IMR-90 (cell line): ENCODE measurements around the gene ASTN2. TPM values are rescaled to one million over a fixed set of nuclear protein-coding genes. Genes with fewer than 3 reads are reported as not detected.

Source experiments
- ATAC-seq: fragments of 200-7000 bp; cut with Tn5 transposase; 2 replicates; pipeline ENCODE4 v1.9.1; 2020; ENCODE audit warnings: low read depth, mild to moderate bottlenecking, moderate library complexity
- BruUV-seq: library from RNA; stranded (reverse); fragments of 400-500 nt; replicated peaks from 2 replicates; lab custom pipeline; 2021; lab: Mats Ljungman, UMichigan
- CTCF ChIA-PET: fragments of 300-600 bp; formaldehyde crosslinking; extraction: SDS; loops from one replicate; lab custom pipeline; 2021; ENCODE audit warnings: antibody characterized with exemption; lab: Yijun Ruan, JAX
- POLR2A ChIA-PET: fragments of 300-600 bp; sonication (Branson Sonifier 250); formaldehyde crosslinking; loops from one replicate; lab custom pipeline; 2022; ENCODE audit warnings: antibody characterized with exemption; ENCODE audit not compliant: unreplicated experiment; lab: Charles Lee
- DNase-seq: peaks from one replicate; pipeline ENCODE4 v3.0.0; 2013
- H2AFZ ChIP-seq: replicated peaks from 2 replicates; pipeline ENCODE3; 2013; ENCODE audit warnings: low read length, mild to moderate bottlenecking; ENCODE audit not compliant: poor library complexity
- H2AK5ac ChIP-seq: 2 replicates; pipeline ENCODE4 v1.6.1; 2013; ENCODE audit warnings: low read depth, low read length, inconsistent platforms
- H2AK9ac ChIP-seq: replicated peaks from 2 replicates; pipeline ENCODE3; 2013; ENCODE audit warnings: mild to moderate bottlenecking, low read depth, low read length, moderate library complexity; ENCODE audit not compliant: poor library complexity
- H2BK120ac ChIP-seq: 2 replicates; pipeline ENCODE4 v1.6.1; 2013; ENCODE audit warnings: low read depth, low read length, inconsistent platforms
- H2BK15ac ChIP-seq: 3 replicates; pipeline ENCODE4 v1.6.1; 2013; ENCODE audit warnings: low read depth, low read length, inconsistent platforms
- H2BK20ac ChIP-seq: 2 replicates; pipeline ENCODE4 v1.6.1; 2013; ENCODE audit warnings: low read depth, mild to moderate bottlenecking, inconsistent platforms, low read length, moderate library complexity
- H2BK5ac ChIP-seq: 2 replicates; pipeline ENCODE4 v1.6.1; 2013; ENCODE audit warnings: mild to moderate bottlenecking, low read depth, low read length, inconsistent platforms; ENCODE audit not compliant: poor library complexity, severe bottlenecking
- H3K14ac ChIP-seq: replicated peaks from 2 replicates; pipeline ENCODE4 v1.6.1; 2013; ENCODE audit warnings: low read depth, low read length, inconsistent platforms
- H3K18ac ChIP-seq: 2 replicates; pipeline ENCODE4 v1.6.1; 2013; ENCODE audit warnings: low read depth, low read length, control low read depth
- H3K23ac ChIP-seq: 2 replicates; pipeline ENCODE4 v1.6.1; 2013; ENCODE audit warnings: low read depth, low read length, inconsistent platforms
- H3K27ac ChIP-seq: 2 replicates; pipeline ENCODE4 v1.5.1; 2013; ENCODE audit warnings: mild to moderate bottlenecking, control low read depth, low read length; ENCODE audit not compliant: insufficient read depth
- H3K27me3 ChIP-seq: 2 replicates; pipeline ENCODE4 v1.6.1; 2013; ENCODE audit warnings: low read length; ENCODE audit not compliant: control insufficient read depth, insufficient read depth
- H3K36me3 ChIP-seq: 2 replicates; pipeline ENCODE4 v1.6.1; 2013; ENCODE audit warnings: low read length, mixed read lengths; ENCODE audit not compliant: control insufficient read depth, insufficient read depth
- H3K4ac ChIP-seq: 2 replicates; pipeline ENCODE4 v1.6.1; 2013; ENCODE audit warnings: low read depth, low read length, inconsistent platforms
- H3K4me1 ChIP-seq: 2 replicates; pipeline ENCODE4 v1.6.1; 2013; ENCODE audit warnings: low read length, mixed read lengths; ENCODE audit not compliant: control insufficient read depth, insufficient read depth
- H3K4me2 ChIP-seq: 2 replicates; pipeline ENCODE4 v1.6.1; 2013; ENCODE audit warnings: low read depth, mild to moderate bottlenecking, control low read depth, low read length, moderate library complexity
- H3K4me3 ChIP-seq: 2 replicates; pipeline ENCODE4 v1.5.1; 2013; ENCODE audit warnings: low read depth, mild to moderate bottlenecking, control low read depth, low read length, moderate library complexity; ENCODE audit not compliant: insufficient read depth
- H3K56ac ChIP-seq: 2 replicates; pipeline ENCODE4 v1.6.1; 2013; ENCODE audit warnings: low read length, inconsistent platforms; ENCODE audit not compliant: insufficient read depth; ENCODE audit errors: extremely low read depth
- H3K79me1 ChIP-seq, 2 experiments: 2 replicates each; pipeline ENCODE4 v1.6.1; 2013; ENCODE audit warnings: low read length in 2 of 2, inconsistent platforms in 1 of 2, low read depth in 1 of 2
- H3K9ac ChIP-seq: 2 replicates; pipeline ENCODE4 v1.6.1; 2013; ENCODE audit warnings: low read depth, low read length, control low read depth
- H3K9me1 ChIP-seq: 2 replicates; pipeline ENCODE4 v1.6.1; 2013; ENCODE audit warnings: low read length, inconsistent platforms; ENCODE audit not compliant: insufficient read depth
- H3K9me3 ChIP-seq: 2 replicates; pipeline ENCODE4 v1.6.1; 2013; ENCODE audit warnings: low read length; ENCODE audit not compliant: control insufficient read depth, insufficient read depth
- H4K20me1 ChIP-seq: 2 replicates; pipeline ENCODE4 v1.6.1; 2013; ENCODE audit warnings: low read length, inconsistent platforms; ENCODE audit not compliant: insufficient read depth
- H4K5ac ChIP-seq: 2 replicates; pipeline ENCODE4 v1.6.1; 2013; ENCODE audit warnings: mild to moderate bottlenecking, low read depth, low read length, control low read depth
- H4K8ac ChIP-seq, 2 experiments: 2 replicates each; pipeline ENCODE4 v1.6.1; 2013; ENCODE audit warnings: low read depth in 2 of 2, low read length in 2 of 2, control low read depth in 1 of 2, inconsistent platforms in 1 of 2
- H4K91ac ChIP-seq: 2 replicates; pipeline ENCODE4 v1.6.1; 2013; ENCODE audit warnings: low read depth, low read length, inconsistent platforms; ENCODE audit not compliant: insufficient read depth
- BHLHE40 ChIP-seq: fragments of 150-350 bp; IDR thresholded peaks from 2 replicates; pipeline ENCODE4 v1.6.1; 2016; ENCODE audit warnings: mild to moderate bottlenecking, low read depth, low read length
- CHD1 ChIP-seq: IDR thresholded peaks from 2 replicates; pipeline ENCODE4 v1.6.1; 2012; ENCODE audit warnings: low read depth, low read length, improper control_type of control experiment
- ELK1 ChIP-seq: fragments of 150-350 bp; IDR thresholded peaks from 2 replicates; pipeline ENCODE4 v1.6.1; 2016; ENCODE audit warnings: low read depth, mild to moderate bottlenecking, low read length, moderate library complexity, borderline replicate concordance
- FOS ChIP-seq: fragments of 150-350 bp; IDR thresholded peaks from 2 replicates; pipeline ENCODE4 v1.6.1; 2016; ENCODE audit warnings: low read depth, low read length
- MAFK ChIP-seq: IDR thresholded peaks from 2 replicates; pipeline ENCODE4 v1.6.1; 2012; ENCODE audit warnings: low read depth, low read length, improper control_type of control experiment
- MXI1 ChIP-seq: IDR thresholded peaks from 2 replicates; pipeline ENCODE4 v1.6.1; 2012; ENCODE audit warnings: low read depth, mild to moderate bottlenecking, low read length, moderate library complexity, borderline replicate concordance
- NFE2L2 ChIP-seq: fragments of 150-350 bp; IDR thresholded peaks from 2 replicates; pipeline ENCODE4 v1.6.1; 2016; ENCODE audit warnings: low read depth, mild to moderate bottlenecking, low read length
- POLR2A ChIP-seq: IDR thresholded peaks from 2 replicates; pipeline ENCODE4 v1.6.1; 2012; ENCODE audit warnings: mild to moderate bottlenecking, low read depth, low read length
- RAD21 ChIP-seq: IDR thresholded peaks from 2 replicates; pipeline ENCODE4 v1.6.1; 2012; ENCODE audit warnings: low read length, improper control_type of control experiment
- RCOR1 ChIP-seq: IDR thresholded peaks from 2 replicates; pipeline ENCODE4 v1.6.1; 2012; ENCODE audit warnings: mild to moderate bottlenecking, low read length, improper control_type of control experiment; ENCODE audit not compliant: insufficient replicate concordance
- RFX5 ChIP-seq: IDR thresholded peaks from 2 replicates; pipeline ENCODE4 v1.8.0; 2012; ENCODE audit warnings: low read depth, mild to moderate bottlenecking, low read length, moderate library complexity
- SMC3 ChIP-seq: fragments of 150-350 bp; IDR thresholded peaks from 2 replicates; pipeline ENCODE4 v1.6.1; 2016; ENCODE audit warnings: low read depth, mild to moderate bottlenecking, antibody characterized with exemption, low read length, moderate library complexity
- WGBS, 2 experiments: methylation state at CpG; one replicate each; pipeline versions ENCODE4 v1.1.5 to v1.1.7; 2013; ENCODE audit warnings: missing lambda C conversion rate in 2 of 2; ENCODE audit not compliant: insufficient read length in 1 of 2; ENCODE audit errors: extremely low coverage in 2 of 2; 5-methylcytosine and 5-hydroxymethylcytosine counted together
- dilution Hi-C: fragments of 300-500 bp; cut with HindIII; formaldehyde crosslinking; loops from one replicate; pipeline ENCODE4 v1.14.3; 2018; ENCODE audit warnings: low sequenced_read_pairs; ENCODE audit not compliant: unreplicated experiment
- in situ Hi-C: fragments of 300-500 bp; cut with MboI; formaldehyde crosslinking; loops from 3 replicates; pipeline ENCODE4 v1.14.3; 2019; ENCODE audit warnings: low sequenced_read_pairs, inconsistent platforms, mixed read lengths
- intact Hi-C: fragments of 100-400 bp; cut with micrococcal nuclease; formaldehyde crosslinking; loops from 2 replicates; pipeline ENCODE4 v1.10.0; 2022
- polyA plus RNA-seq, 3 experiments: library from polyadenylated mRNA; depleted of rRNA; stranded (reverse); fragments of >200 nt; gene quantifications; 2 replicates each; pipeline ENCODE4 v1.2.3, GENCODE V29; 2012; ENCODE audit warnings: low replicate concordance in 1 of 3
- total RNA-seq: library from RNA; depleted of rRNA; stranded (reverse); fragments of >200 nt; gene quantifications from 2 replicates; pipeline ENCODE4 v1.2.3, GENCODE V29; 2012
- TF ChIP-seq, protein P1 (sequence below): fragments of 150-350 bp; IDR thresholded peaks from 2 replicates; pipeline ENCODE4 v1.6.1; 2017; ENCODE audit warnings: mild to moderate bottlenecking, antibody characterized with exemption, low read length, low read depth
- TF ChIP-seq, protein P2 (sequence below): conservative IDR thresholded peaks from 2 replicates; pipeline ENCODE4 v1.5.1; 2012; ENCODE audit warnings: mild to moderate bottlenecking, low read depth, low read length, improper control_type of control experiment

ASTN2 gene
- total and polyA plus RNA-seq, 2 of the 4 experiments (the other 2 are of a cell fraction): 3.8 to 6.8 TPM

DNA sequence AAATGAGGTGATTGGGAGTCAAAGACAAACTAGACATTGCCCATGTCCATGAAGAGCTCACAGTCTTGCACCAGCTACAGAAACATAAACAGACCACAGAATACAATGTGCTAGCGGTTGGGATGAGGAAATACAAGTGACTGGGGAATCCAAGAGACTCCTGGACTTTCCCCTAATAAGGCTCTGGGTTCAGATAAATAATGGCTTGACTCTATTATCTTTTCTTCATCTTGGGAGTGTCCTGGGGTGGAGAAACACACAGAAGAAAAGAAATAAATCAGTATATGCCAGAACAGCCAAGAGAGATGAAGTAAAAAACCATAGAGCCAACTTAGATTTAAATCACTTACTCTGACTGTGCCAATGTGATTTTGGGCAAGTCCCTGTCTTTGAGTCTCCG is 1033.5 kb downstream of the ASTN2 start:
- H3K9me3 ChIP-seq: no peaks in the 10 kb centered on the region
- no peak overlapping the region for H3K56ac ChIP-seq
- ATAC-seq: no peak
- no peak overlapping the region for H3K18ac ChIP-seq
- TF ChIP-seq ELK1 (no peak), MXI1 (no peak), CHD1 (no peak), MAFK (no peak), RCOR1 (no peak), RAD21 (no peak), FOS (no peak), RFX5 (no peak), SMC3 (no peak), NFE2L2 (no peak), BHLHE40 (no peak), POLR2A (no peak)
- TF ChIP-seq, protein P1, sequence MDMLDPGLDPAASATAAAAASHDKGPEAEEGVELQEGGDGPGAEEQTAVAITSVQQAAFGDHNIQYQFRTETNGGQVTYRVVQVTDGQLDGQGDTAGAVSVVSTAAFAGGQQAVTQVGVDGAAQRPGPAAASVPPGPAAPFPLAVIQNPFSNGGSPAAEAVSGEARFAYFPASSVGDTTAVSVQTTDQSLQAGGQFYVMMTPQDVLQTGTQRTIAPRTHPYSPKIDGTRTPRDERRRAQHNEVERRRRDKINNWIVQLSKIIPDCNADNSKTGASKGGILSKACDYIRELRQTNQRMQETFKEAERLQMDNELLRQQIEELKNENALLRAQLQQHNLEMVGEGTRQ: no peak
- TF ChIP-seq, protein P2, sequence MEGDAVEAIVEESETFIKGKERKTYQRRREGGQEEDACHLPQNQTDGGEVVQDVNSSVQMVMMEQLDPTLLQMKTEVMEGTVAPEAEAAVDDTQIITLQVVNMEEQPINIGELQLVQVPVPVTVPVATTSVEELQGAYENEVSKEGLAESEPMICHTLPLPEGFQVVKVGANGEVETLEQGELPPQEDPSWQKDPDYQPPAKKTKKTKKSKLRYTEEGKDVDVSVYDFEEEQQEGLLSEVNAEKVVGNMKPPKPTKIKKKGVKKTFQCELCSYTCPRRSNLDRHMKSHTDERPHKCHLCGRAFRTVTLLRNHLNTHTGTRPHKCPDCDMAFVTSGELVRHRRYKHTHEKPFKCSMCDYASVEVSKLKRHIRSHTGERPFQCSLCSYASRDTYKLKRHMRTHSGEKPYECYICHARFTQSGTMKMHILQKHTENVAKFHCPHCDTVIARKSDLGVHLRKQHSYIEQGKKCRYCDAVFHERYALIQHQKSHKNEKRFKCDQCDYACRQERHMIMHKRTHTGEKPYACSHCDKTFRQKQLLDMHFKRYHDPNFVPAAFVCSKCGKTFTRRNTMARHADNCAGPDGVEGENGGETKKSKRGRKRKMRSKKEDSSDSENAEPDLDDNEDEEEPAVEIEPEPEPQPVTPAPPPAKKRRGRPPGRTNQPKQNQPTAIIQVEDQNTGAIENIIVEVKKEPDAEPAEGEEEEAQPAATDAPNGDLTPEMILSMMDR: no peak
- no CpG with 5 or more reads among the region's 2 CpGs for WGBS, 2 experiments
- H3K27me3 ChIP-seq: no peaks in the 10 kb centered on the region
- in situ Hi-C loops (no loop called here), intact Hi-C loops (loop anchor here (5.0 kb wide), 1 partner anchor 191 kb away; no protein-coding TSS in a partner anchor), dilution Hi-C loops (no loop called here)
- no peak for DNase-seq
- H3K9me1 ChIP-seq: peaks cover 41% of the 10 kb centered on the region
- no peak overlapping the region for H4K5ac ChIP-seq
- no peak overlapping the region for H3K27ac ChIP-seq
- no TSS peak for BruUV-seq
- no peak overlapping the region for H2AFZ ChIP-seq
- ChIA-PET CTCF (no interaction called here), POLR2A (no interaction called here)
- no peak overlapping the region for H3K23ac ChIP-seq
- no peak overlapping the region for H3K4me2 ChIP-seq
- H3K9ac ChIP-seq: no peak overlapping the region
- peaks cover 60% of the 10 kb centered on the region for H3K36me3 ChIP-seq
- peaks cover 19% of the 10 kb centered on the region for H3K4me1 ChIP-seq
- no peak overlapping the region for H3K14ac ChIP-seq
- peaks cover 0 to 8% of the 10 kb centered on the region in 2 experiments; a peak in 1 of 4 replicates for H3K79me1 ChIP-seq
- peaks cover 9% of the 10 kb centered on the region; the same call in 1 of the 2 replicates for H4K20me1 ChIP-seq
- H2BK120ac ChIP-seq: no peak overlapping the region
- H2AK9ac ChIP-seq: no peak overlapping the region
- no peak overlapping the region; the same call in 1 of the 2 replicates for H2AK5ac ChIP-seq
- H2BK5ac ChIP-seq: no peak overlapping the region
- H4K91ac ChIP-seq: no peak overlapping the region
- H2BK15ac ChIP-seq: no peak overlapping the region
- no peak overlapping the region for H2BK20ac ChIP-seq
- H3K4me3 ChIP-seq: no peak overlapping the region
- no peak overlapping the region for H4K8ac ChIP-seq
- H3K4ac ChIP-seq: no peak overlapping the region
